ENCODE measurements around the gene RTN4RL2. TPM values are rescaled to one million over a fixed set of nuclear protein-coding genes. Genes with fewer than 3 reads are reported as not detected.

Gene RTN4RL2
- total RNA-seq, 1 donor from 2014 or later: 0.81 TPM

GRCh38 chr11:57474803-57475115 is 14.4 kb downstream of the RTN4RL2 start:
- peaks cover 6% of the 10 kb centered on the region for H3K4me1 Mint-ChIP-seq (ENCODE audit: unreplicated experiment)
- H3K36me3 Mint-ChIP-seq (ENCODE audit: unreplicated experiment): no peaks in the 10 kb centered on the region
- H3K27me3 Mint-ChIP-seq (ENCODE audit: unreplicated experiment): peaks cover 57% of the 10 kb centered on the region
- TF ChIP-seq CTCF (IDR thresholded peaks at IDR 0.05): no peak
- no peak for DNase-seq (ENCODE audit: extremely low spot score, unreplicated experiment)
- H3K27ac Mint-ChIP-seq (ENCODE audit: unreplicated experiment): no peak overlapping the region
- no peak overlapping the region for H3K4me3 Mint-ChIP-seq (ENCODE audit: unreplicated experiment)
- H3K9me3 Mint-ChIP-seq (ENCODE audit: unreplicated experiment): no peaks in the 10 kb centered on the region

GRCh38 chr11:57475191-57475590 is 14.9 kb downstream of the RTN4RL2 start:
- DNase-seq (ENCODE audit: extremely low spot score, unreplicated experiment): no peak
- H3K9me3 Mint-ChIP-seq (ENCODE audit: unreplicated experiment): no peaks in the 10 kb centered on the region
- no peak overlapping the region for H3K4me3 Mint-ChIP-seq (ENCODE audit: unreplicated experiment)
- peaks cover 60% of the 10 kb centered on the region for H3K27me3 Mint-ChIP-seq (ENCODE audit: unreplicated experiment)
- no peaks in the 10 kb centered on the region for H3K36me3 Mint-ChIP-seq (ENCODE audit: unreplicated experiment)
- no peak overlapping the region for H3K27ac Mint-ChIP-seq (ENCODE audit: unreplicated experiment)
- H3K4me1 Mint-ChIP-seq (ENCODE audit: unreplicated experiment): peaks cover 6% of the 10 kb centered on the region
- no peak for TF ChIP-seq CTCF (IDR thresholded peaks at IDR 0.05)

GRCh38 chr11:57475671-57476046 is 15.3 kb downstream of the RTN4RL2 start:
- Mint-ChIP-seq H3K4me3 (ENCODE audit: unreplicated experiment) (no peak overlapping the region), H3K27me3 (ENCODE audit: unreplicated experiment) (peaks cover 64% of the 10 kb centered on the region), H3K36me3 (ENCODE audit: unreplicated experiment) (no peaks in the 10 kb centered on the region), H3K4me1 (ENCODE audit: unreplicated experiment) (peaks cover 6% of the 10 kb centered on the region), H3K9me3 (ENCODE audit: unreplicated experiment) (no peaks in the 10 kb centered on the region), H3K27ac (ENCODE audit: unreplicated experiment) (no peak overlapping the region)
- DNase-seq (ENCODE audit: extremely low spot score, unreplicated experiment): no peak
- no peak for TF ChIP-seq CTCF (IDR thresholded peaks at IDR 0.05)

- Mint-ChIP-seq H3K27me3 (ENCODE audit: unreplicated experiment) (peaks cover 68% of the 10 kb centered on the region), H3K9me3 (ENCODE audit: unreplicated experiment) (no peaks in the 10 kb centered on the region), H3K4me1 (ENCODE audit: unreplicated experiment) (peaks cover 6% of the 10 kb centered on the region), H3K36me3 (ENCODE audit: unreplicated experiment) (no peaks in the 10 kb centered on the region), H3K27ac (ENCODE audit: unreplicated experiment) (no peak overlapping the region), H3K4me3 (ENCODE audit: unreplicated experiment) (peak overlapping the region; percentile 45)
- no peak for DNase-seq (ENCODE audit: extremely low spot score, unreplicated experiment)
- TF ChIP-seq CTCF (IDR thresholded peaks at IDR 0.05): no peak
These were observed 15.9 kb downstream of the RTN4RL2 start for GRCh38 chr11:57476047-57476756.

GRCh38 chr11:57476757-57477506 is 16.6 kb downstream of the RTN4RL2 start:
- Mint-ChIP-seq H3K27me3 (ENCODE audit: unreplicated experiment) (peaks cover 71% of the 10 kb centered on the region), H3K36me3 (ENCODE audit: unreplicated experiment) (no peaks in the 10 kb centered on the region), H3K27ac (ENCODE audit: unreplicated experiment) (no peak overlapping the region), H3K9me3 (ENCODE audit: unreplicated experiment) (no peaks in the 10 kb centered on the region), H3K4me3 (ENCODE audit: unreplicated experiment) (peak overlapping the region; percentile 42), H3K4me1 (ENCODE audit: unreplicated experiment) (peaks cover 9% of the 10 kb centered on the region)
- DNase-seq (ENCODE audit: extremely low spot score, unreplicated experiment): no peak
- peak; percentile 26 for TF ChIP-seq CTCF (IDR thresholded peaks at IDR 0.05)
